Measurements from ENCODE around the gene ELFN1. TPM values are rescaled to one million over a fixed set of nuclear protein-coding genes. Genes with fewer than 3 reads are reported as not detected.

ELFN1 gene
- total and polyA plus RNA-seq, 10 of the 15 experiments (the other 5 are each of a cell fraction or from before 2014, with no cell fraction given), result 0.04 TPM; not detected in 9

- no peaks in the 10 kb centered on the region for H3K9me3 ChIP-seq (replicated peaks; ENCODE audit: control insufficient read depth, insufficient read depth, low read length)
- no peak overlapping the region for H3K4me2 ChIP-seq (ENCODE audit: control insufficient read depth, insufficient read depth)
- H2AFZ ChIP-seq (ENCODE audit: control insufficient read depth, low read depth, low read length), result no peak overlapping the region
- ChIA-PET SMC1A (ENCODE audit: uncharacterized antibody, unreplicated experiment) (no interaction called here), CTCF (no interaction called here), RAD21 (ENCODE audit: unreplicated experiment) (interaction anchor here (1.1 kb wide), 1 partner anchor 685 kb away, joined by 3 read pairs; no protein-coding TSS in a partner anchor), POLR2A (no interaction called here)
- DNase-seq (ENCODE audit: low read depth, low spot score) (no peak), ATAC-seq (no peak), FAIRE-seq (no peak)
- no peaks in the 10 kb centered on the region for H4K20me1 ChIP-seq (ENCODE audit: control insufficient read depth, insufficient read depth)
- BruUV-seq (replicated peaks), result no TSS peak
- no peaks in the 10 kb centered on the region for H3K4me1 ChIP-seq (ENCODE audit: control insufficient read depth, insufficient read depth, low read length)
- intact Hi-C loops (cut with micrococcal nuclease; ENCODE audit: unreplicated experiment), result no loop called here
- H3K79me2 ChIP-seq (ENCODE audit: control insufficient read depth, insufficient read depth, low read length), result no peaks in the 10 kb centered on the region
- in situ Hi-C loops (cut with MboI), result loop anchor here (10.0 kb wide), 1 partner anchor 552 kb away; no protein-coding TSS in a partner anchor
- TF ChIP-seq PKNOX1 (IDR thresholded peaks at IDR 0.05) (no peak), MTA2 (IDR thresholded peaks at IDR 0.05; ENCODE audit: low read depth) (no peak), GATAD2B (conservative IDR thresholded peaks at IDR 0.05; ENCODE audit: low read depth) (no peak), EED (IDR thresholded peaks at IDR 0.05; ENCODE audit: low read depth) (no peak), DPF2 (IDR thresholded peaks at IDR 0.05) (no peak), RELA (IDR thresholded peaks at IDR 0.05; ENCODE audit: borderline replicate concordance, partially characterized antibody) (no peak), NR2F1 (conservative IDR thresholded peaks at IDR 0.05) (no peak), ATF7 (IDR thresholded peaks at IDR 0.05; ENCODE audit: low read depth) (no peak), ZNF24 (IDR thresholded peaks at IDR 0.05) (no peak), ZBTB40 (IDR thresholded peaks at IDR 0.05; ENCODE audit: borderline replicate concordance) (no peak), TARDBP (IDR thresholded peaks at IDR 0.05; ENCODE audit: borderline replicate concordance) (no peak), EZH2 (IDR thresholded peaks at IDR 0.05; ENCODE audit: borderline replicate concordance, control insufficient read depth, low read depth, low read length) (no peak), CREB1 (IDR thresholded peaks at IDR 0.05; ENCODE audit: low read depth) (no peak), MEF2B (IDR thresholded peaks at IDR 0.05; ENCODE audit: partially characterized antibody, poor library complexity, severe bottlenecking) (no peak)
- H3K36me3 ChIP-seq (ENCODE audit: control insufficient read depth in 2 of 2, insufficient read depth in 2 of 2, low read length in 1 of 2), result no peaks in the 10 kb centered on the region
- 55% methylated on average over 13 of the region's 13 CpGs for WGBS (ENCODE audit: insufficient coverage, insufficient replicate concordance, low lambda C conversion rate, missing lambda C conversion rate)
- H3K27me3 ChIP-seq (replicated peaks in 1 of 2; ENCODE audit: control insufficient read depth in 2 of 2, insufficient read depth in 2 of 2, low read length in 1 of 2), result peaks cover 0 to 1% of the 10 kb centered on the region in 2 experiments; a peak in 1 of 4 replicates
- H3K4me3 ChIP-seq, result no peak overlapping the region
- H3K9ac ChIP-seq (ENCODE audit: control insufficient read depth, insufficient read depth, low read length), result no peak overlapping the region
- no peak overlapping the region for H3K27ac ChIP-seq (ENCODE audit: control insufficient read depth, insufficient read depth)
Observed at GRCh38 chr7:1662767-1663166, 7.3 kb upstream of the ELFN1 start.

Data from GM12878 (cell line).